Cardiac fibroblast (primary cell): ENCODE results near the gene IVNS1ABP.

ENCODE experiments used
- DNase-seq, 2 donors: peaks; one replicate each; pipeline versions ENCODE4 v3.0.0 to v3.0.0-alpha.2; 2010; ENCODE audit warnings: low read depth in 2 of 2
- H3K4me3 ChIP-seq, 2 donors: replicated peaks in 1 of 2; 1 replicate in 1 of 2; 2 replicates in 1 of 2; pipeline ENCODE4 v1.5.1; 2011; ENCODE audit warnings: low read depth in 2 of 2, low read length in 2 of 2, mild to moderate bottlenecking in 2 of 2, moderate library complexity in 1 of 2
- TF ChIP-seq, protein P1 (sequence below): IDR thresholded peaks from one replicate; pipeline ENCODE4 v1.5.1; 2011; ENCODE audit warnings: low read depth, mild to moderate bottlenecking, low read length, inconsistent platforms

IVNS1ABP gene

DNA sequence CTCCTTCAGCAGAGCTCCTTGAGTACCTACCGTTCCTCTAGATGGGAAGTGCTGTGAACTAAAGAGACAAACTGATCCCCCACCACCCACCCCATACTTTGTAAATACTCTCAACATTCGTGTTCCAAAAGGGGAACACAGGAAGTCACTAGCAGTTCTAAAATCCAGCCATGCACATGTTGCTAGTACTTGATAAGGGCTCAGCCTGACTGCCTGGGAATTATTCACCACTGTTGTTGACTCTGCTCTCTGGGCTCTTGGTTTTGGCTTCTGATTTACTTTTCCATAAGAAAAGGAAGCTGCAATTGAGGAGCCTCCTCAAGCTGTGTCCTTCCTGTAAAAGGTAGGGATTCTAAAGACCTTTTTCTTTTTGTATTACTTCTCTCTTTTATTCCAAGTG, 67.5 kb downstream of the IVNS1ABP start:
- TF ChIP-seq, protein P1, sequence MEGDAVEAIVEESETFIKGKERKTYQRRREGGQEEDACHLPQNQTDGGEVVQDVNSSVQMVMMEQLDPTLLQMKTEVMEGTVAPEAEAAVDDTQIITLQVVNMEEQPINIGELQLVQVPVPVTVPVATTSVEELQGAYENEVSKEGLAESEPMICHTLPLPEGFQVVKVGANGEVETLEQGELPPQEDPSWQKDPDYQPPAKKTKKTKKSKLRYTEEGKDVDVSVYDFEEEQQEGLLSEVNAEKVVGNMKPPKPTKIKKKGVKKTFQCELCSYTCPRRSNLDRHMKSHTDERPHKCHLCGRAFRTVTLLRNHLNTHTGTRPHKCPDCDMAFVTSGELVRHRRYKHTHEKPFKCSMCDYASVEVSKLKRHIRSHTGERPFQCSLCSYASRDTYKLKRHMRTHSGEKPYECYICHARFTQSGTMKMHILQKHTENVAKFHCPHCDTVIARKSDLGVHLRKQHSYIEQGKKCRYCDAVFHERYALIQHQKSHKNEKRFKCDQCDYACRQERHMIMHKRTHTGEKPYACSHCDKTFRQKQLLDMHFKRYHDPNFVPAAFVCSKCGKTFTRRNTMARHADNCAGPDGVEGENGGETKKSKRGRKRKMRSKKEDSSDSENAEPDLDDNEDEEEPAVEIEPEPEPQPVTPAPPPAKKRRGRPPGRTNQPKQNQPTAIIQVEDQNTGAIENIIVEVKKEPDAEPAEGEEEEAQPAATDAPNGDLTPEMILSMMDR = no peak
- DNase-seq = no peak
- no peak overlapping the region for H3K4me3 ChIP-seq
